Keratinocyte (primary cell): ENCODE results near the gene PM20D2. TPM values are rescaled to one million over a fixed set of nuclear protein-coding genes. Genes with fewer than 3 reads are reported as not detected.
A peak's percentile ranks its signal among the peaks of the same experiment; 100 is the strongest.

Experiments
- DNase-seq: peaks from one replicate; pipeline ENCODE4 v3.0.0-alpha.2; 2011; ENCODE audit warnings: low read depth, missing footprints, low spot score
- FAIRE-seq: peaks from 2 replicates; lab custom pipeline; 2011; peaks lifted over from hg19 to GRCh38; lab: Jason Lieb, UNC
- H2AFZ ChIP-seq: 2 replicates; pipeline ENCODE4 v1.6.0; 2012; ENCODE audit warnings: low read length, control low read depth, inconsistent platforms; ENCODE audit not compliant: control insufficient read depth
- H3K27ac ChIP-seq: 2 replicates; pipeline ENCODE4 v1.5.1; 2011; ENCODE audit warnings: low read length; ENCODE audit not compliant: control insufficient read depth, insufficient read depth
- H3K27me3 ChIP-seq: 3 replicates; pipeline ENCODE4 v1.6.0; 2011; ENCODE audit warnings: low read length; ENCODE audit not compliant: control insufficient read depth, insufficient read depth; ENCODE audit errors: extremely low read depth
- H3K36me3 ChIP-seq, 2 experiments: 2 replicates in 1 of 2; 3 replicates in 1 of 2; pipeline ENCODE4 v1.5.1; 2011; ENCODE audit warnings: low read length in 2 of 2, mild to moderate bottlenecking in 1 of 2; ENCODE audit not compliant: control insufficient read depth in 2 of 2, insufficient read depth in 2 of 2; ENCODE audit errors: extremely low read depth in 1 of 2
- H3K4me1 ChIP-seq: 3 replicates; pipeline ENCODE4 v1.5.1; 2011; ENCODE audit warnings: low read length; ENCODE audit not compliant: control insufficient read depth, insufficient read depth; ENCODE audit errors: extremely low read depth
- H3K4me2 ChIP-seq: 3 replicates; pipeline ENCODE4 v1.6.0; 2011; ENCODE audit warnings: low read depth, low read length; ENCODE audit not compliant: control insufficient read depth, insufficient read depth; ENCODE audit errors: extremely low read depth
- H3K4me3 ChIP-seq, 3 experiments: fragments of 200-600 bp in 1 of 3; sonication (generic) in 1 of 3; 2 replicates in 2 of 3; 3 replicates in 1 of 3; pipeline ENCODE4 v1.5.1; 2011 to 2016; ENCODE audit warnings: low read length in 3 of 3, mild to moderate bottlenecking in 3 of 3, control low read depth in 2 of 3, inconsistent platforms in 1 of 3, low read depth in 1 of 3, mixed read lengths in 1 of 3, mixed run types in 1 of 3, moderate library complexity in 1 of 3; ENCODE audit not compliant: control insufficient read depth in 2 of 3, insufficient read depth in 2 of 3; ENCODE audit errors: extremely low read depth in 1 of 3
- H3K79me2 ChIP-seq: 2 replicates; pipeline ENCODE4 v1.6.0; 2012; ENCODE audit warnings: low read length; ENCODE audit not compliant: control insufficient read depth, insufficient read depth
- H3K9ac ChIP-seq: 3 replicates; pipeline ENCODE4 v1.6.0; 2011; ENCODE audit warnings: low read length; ENCODE audit not compliant: control insufficient read depth, insufficient read depth; ENCODE audit errors: extremely low read depth
- H3K9me1 ChIP-seq: 3 replicates; pipeline ENCODE4 v1.6.0; 2011; ENCODE audit warnings: low read length; ENCODE audit not compliant: control insufficient read depth, insufficient read depth; ENCODE audit errors: extremely low read depth
- H3K9me3 ChIP-seq: 2 replicates; pipeline ENCODE4 v1.5.1; 2012; ENCODE audit warnings: low read depth, low read length; ENCODE audit not compliant: control insufficient read depth
- H4K20me1 ChIP-seq: 3 replicates; pipeline ENCODE4 v1.6.0; 2011; ENCODE audit warnings: low read length; ENCODE audit not compliant: control insufficient read depth, insufficient read depth; ENCODE audit errors: extremely low read depth
- EZH2 ChIP-seq: IDR thresholded peaks from one replicate; pipeline ENCODE4 v1.6.1; 2012; ENCODE audit warnings: inconsistent platforms, mild to moderate bottlenecking, low read length, moderate library complexity
- dilution Hi-C: fragments of 300-500 bp; cut with MboI; formaldehyde crosslinking; loops from one replicate; pipeline ENCODE4 v1.7.0; 2020; ENCODE audit warnings: low sequenced_read_pairs; ENCODE audit not compliant: extremely low pct_ligation_motif_present
- polyA minus RNA-seq, 3 experiments: library from RNA; depleted of rRNA, polyadenylated mRNA; stranded (reverse); fragments of >200 nt; gene quantifications; 1 replicate in 1 of 3; 2 replicates in 1 of 3; 3 replicates in 1 of 3; pipeline ENCODE4 v1.2.3, GENCODE V29; 2011
- polyA plus RNA-seq, 5 experiments: library from polyadenylated mRNA; depleted of rRNA in 3 of 5; stranded (reverse) in 3 of 5; stranded (forward) in 1 of 5; unstranded in 1 of 5; fragments of >200 nt; gene quantifications; 1 replicate in 1 of 5; 2 replicates in 3 of 5; 3 replicates in 1 of 5; pipeline versions ENCODE4 v1.2.1 to v1.2.3, GENCODE V29; 2011 to 2012; ENCODE audit warnings: missing spikeins in 2 of 5, low read depth in 1 of 5, low replicate concordance in 1 of 5
- TF ChIP-seq, protein P1 (sequence below), 3 experiments: IDR thresholded peaks in 1 of 3; conservative IDR thresholded peaks in 1 of 3; optimal IDR thresholded peaks in 1 of 3; 2 replicates in 2 of 3; 3 replicates in 1 of 3; pipeline versions ENCODE3 to v1.5.1; 2011; ENCODE audit warnings: low read length in 3 of 3, mild to moderate bottlenecking in 3 of 3, moderate library complexity in 2 of 3, control low read depth in 1 of 3, inconsistent platforms in 1 of 3; ENCODE audit not compliant: insufficient read depth in 2 of 3; ENCODE audit errors: extremely low read depth in 1 of 3

The PM20D2 gene, protein sequence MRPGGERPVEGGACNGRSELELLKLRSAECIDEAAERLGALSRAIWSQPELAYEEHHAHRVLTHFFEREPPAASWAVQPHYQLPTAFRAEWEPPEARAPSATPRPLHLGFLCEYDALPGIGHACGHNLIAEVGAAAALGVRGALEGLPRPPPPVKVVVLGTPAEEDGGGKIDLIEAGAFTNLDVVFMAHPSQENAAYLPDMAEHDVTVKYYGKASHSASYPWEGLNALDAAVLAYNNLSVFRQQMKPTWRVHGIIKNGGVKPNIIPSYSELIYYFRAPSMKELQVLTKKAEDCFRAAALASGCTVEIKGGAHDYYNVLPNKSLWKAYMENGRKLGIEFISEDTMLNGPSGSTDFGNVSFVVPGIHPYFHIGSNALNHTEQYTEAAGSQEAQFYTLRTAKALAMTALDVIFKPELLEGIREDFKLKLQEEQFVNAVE
- polyA plus RNA-seq (2.7 to 7.9 TPM (median 5.6 TPM) in 3 replicates), polyA minus RNA-seq (1.4 to 4.5 TPM (median 3.9 TPM) in 3 replicates)
- polyA plus RNA-seq (2011; ENCODE audit: low read depth), result 3.7 TPM
- polyA plus RNA-seq (2011; cell fraction: cytosol; rRNA removed), result 2.4 and 5.0 TPM in 2 replicates
- polyA plus RNA-seq (2011; cell fraction: nucleus; rRNA removed), result 3.0 and 4.0 TPM in 2 replicates
- 2.4 and 5.2 TPM in 2 replicates for polyA plus RNA-seq (2012; ENCODE audit: low replicate concordance)
- 3.5 TPM for polyA minus RNA-seq (2011; cell fraction: cytosol; rRNA and poly(A)+ RNA removed)
- polyA minus RNA-seq (2011; cell fraction: nucleus; rRNA and poly(A)+ RNA removed), result 2.6 and 3.3 TPM in 2 replicates

DNA sequence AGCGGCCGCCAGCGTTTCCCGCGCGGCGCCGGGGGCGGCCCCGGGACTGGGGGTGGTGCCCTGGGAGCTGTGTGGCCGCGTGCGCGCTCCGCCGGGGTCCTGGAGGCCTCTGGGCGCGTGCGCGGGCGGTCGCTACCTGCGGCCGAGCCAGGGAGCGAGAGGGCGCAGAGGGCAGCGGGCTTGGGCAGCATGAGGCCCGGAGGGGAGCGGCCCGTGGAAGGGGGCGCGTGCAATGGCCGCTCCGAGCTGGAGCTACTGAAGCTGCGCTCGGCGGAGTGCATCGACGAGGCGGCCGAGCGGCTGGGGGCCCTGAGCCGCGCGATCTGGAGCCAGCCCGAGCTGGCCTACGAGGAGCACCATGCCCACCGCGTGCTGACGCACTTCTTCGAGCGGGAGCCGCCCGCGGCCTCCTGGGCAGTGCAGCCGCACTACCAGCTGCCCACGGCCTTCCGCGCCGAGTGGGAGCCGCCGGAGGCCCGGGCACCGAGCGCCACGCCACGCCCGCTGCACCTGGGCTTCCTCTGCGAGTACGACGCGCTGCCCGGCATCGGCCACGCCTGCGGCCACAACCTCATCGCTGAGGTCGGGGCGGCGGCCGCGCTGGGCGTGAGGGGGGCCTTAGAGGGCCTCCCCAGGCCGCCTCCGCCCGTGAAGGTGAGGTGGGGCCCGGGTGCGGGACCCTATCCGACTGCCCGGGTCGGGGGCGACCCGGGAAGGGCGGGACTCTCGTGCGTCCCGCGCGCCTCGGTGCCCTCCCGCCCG is at the start of gene PM20D2:
Gene PM20D2, plus strand, starts transcription at position 100 of the 762 bp plus-strand sequence. Its CDS starts 90 bp downstream, at position 190.
- H3K4me2 ChIP-seq, result peak within 1 kb of the TSS; percentile 58
- H3K9me1 ChIP-seq, result no peaks in the 10 kb centered on the region
- H3K9ac ChIP-seq, result peak within 1 kb of the TSS; percentile 82
- no peak for TF ChIP-seq EZH2
- TF ChIP-seq, protein P1, sequence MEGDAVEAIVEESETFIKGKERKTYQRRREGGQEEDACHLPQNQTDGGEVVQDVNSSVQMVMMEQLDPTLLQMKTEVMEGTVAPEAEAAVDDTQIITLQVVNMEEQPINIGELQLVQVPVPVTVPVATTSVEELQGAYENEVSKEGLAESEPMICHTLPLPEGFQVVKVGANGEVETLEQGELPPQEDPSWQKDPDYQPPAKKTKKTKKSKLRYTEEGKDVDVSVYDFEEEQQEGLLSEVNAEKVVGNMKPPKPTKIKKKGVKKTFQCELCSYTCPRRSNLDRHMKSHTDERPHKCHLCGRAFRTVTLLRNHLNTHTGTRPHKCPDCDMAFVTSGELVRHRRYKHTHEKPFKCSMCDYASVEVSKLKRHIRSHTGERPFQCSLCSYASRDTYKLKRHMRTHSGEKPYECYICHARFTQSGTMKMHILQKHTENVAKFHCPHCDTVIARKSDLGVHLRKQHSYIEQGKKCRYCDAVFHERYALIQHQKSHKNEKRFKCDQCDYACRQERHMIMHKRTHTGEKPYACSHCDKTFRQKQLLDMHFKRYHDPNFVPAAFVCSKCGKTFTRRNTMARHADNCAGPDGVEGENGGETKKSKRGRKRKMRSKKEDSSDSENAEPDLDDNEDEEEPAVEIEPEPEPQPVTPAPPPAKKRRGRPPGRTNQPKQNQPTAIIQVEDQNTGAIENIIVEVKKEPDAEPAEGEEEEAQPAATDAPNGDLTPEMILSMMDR (optimal IDR thresholded peaks at IDR 0.05 in 1 of 3, IDR thresholded peaks at IDR 0.05 in 1 of 3, conservative IDR thresholded peaks at IDR 0.05 in 1 of 3; ENCODE audit: extremely low read depth in 1 of 3, insufficient read depth in 2 of 3, low read length in 3 of 3), result no peak
- dilution Hi-C loops, result no loop called here
- H3K27ac ChIP-seq, result peak within 1 kb of the TSS; percentile 75
- peaks cover 3% of the 10 kb centered on the region for H3K79me2 ChIP-seq
- peak within 1 kb of the TSS; percentile 88 for H2AFZ ChIP-seq
- DNase-seq (no peak), FAIRE-seq (no peak)
- H4K20me1 ChIP-seq, result no peaks in the 10 kb centered on the region
- H3K9me3 ChIP-seq, result no peaks in the 10 kb centered on the region
- peak within 1 kb of the TSS; percentile 50 to 87 (median 75) for H3K4me3 ChIP-seq
- no peaks in the 10 kb centered on the region for H3K27me3 ChIP-seq
- no peaks in the 10 kb centered on the region for H3K36me3 ChIP-seq
- H3K4me1 ChIP-seq, result no peaks in the 10 kb centered on the region

DNA sequence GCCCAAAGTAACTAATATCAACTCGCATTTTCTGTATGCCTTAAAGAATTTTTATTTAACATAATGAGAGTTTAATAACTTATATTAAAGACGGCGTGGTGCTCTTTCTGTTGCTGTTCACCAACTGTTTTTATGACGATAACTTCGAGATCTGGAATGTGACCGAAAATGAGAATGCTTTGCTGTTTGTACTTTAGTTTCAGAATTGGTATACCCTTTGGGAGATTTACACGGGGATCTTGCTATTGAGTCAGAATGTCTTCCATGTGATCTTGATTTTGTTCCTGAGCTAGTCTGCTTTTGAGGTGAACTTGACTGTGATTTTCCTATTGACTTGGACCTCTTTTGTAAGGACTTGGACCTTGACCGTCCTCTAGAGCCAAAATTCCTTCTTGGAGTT is 47.4 kb upstream of the PM20D2 start:
- no peak for TF ChIP-seq EZH2
- TF ChIP-seq, protein P1 (optimal IDR thresholded peaks at IDR 0.05 in 1 of 3, IDR thresholded peaks at IDR 0.05 in 1 of 3, conservative IDR thresholded peaks at IDR 0.05 in 1 of 3; ENCODE audit: extremely low read depth in 1 of 3, insufficient read depth in 2 of 3, low read length in 3 of 3), result no peak
- H3K4me1 ChIP-seq, result no peaks in the 10 kb centered on the region
- dilution Hi-C loops, result no loop called here
- no peak overlapping the region for H2AFZ ChIP-seq
- H3K36me3 ChIP-seq, result no peaks in the 10 kb centered on the region
- H3K9me3 ChIP-seq, result no peaks in the 10 kb centered on the region
- H3K4me3 ChIP-seq, result no peak overlapping the region
- FAIRE-seq, result no peak
- no peaks in the 10 kb centered on the region for H3K79me2 ChIP-seq
- H3K27me3 ChIP-seq, result no peaks in the 10 kb centered on the region
- H3K27ac ChIP-seq, result no peak overlapping the region
- H4K20me1 ChIP-seq, result no peaks in the 10 kb centered on the region
- H3K4me2 ChIP-seq, result no peak overlapping the region
- H3K9me1 ChIP-seq, result no peaks in the 10 kb centered on the region
- DNase-seq, result no peak
- no peak overlapping the region for H3K9ac ChIP-seq
